ENCODE measurements around the gene SLC35F5. TPM values are rescaled to one million over a fixed set of nuclear protein-coding genes. Genes with fewer than 3 reads are reported as not detected.

SLC35F5 gene
- total and polyA plus RNA-seq, 2 of the 13 experiments (the other 11 are each of a cell fraction or from before 2014, with no cell fraction given), result 139 to 174 TPM

- FAIRE-seq (no peak), DNase-seq (ENCODE audit: low spot score) (no peak), ATAC-seq (no peak)
- Histone ChIP-seq H3K27ac (ENCODE audit: extremely low read length, insufficient read depth, low read length) (no peak overlapping the region), H3K27me3 (ENCODE audit: control insufficient read depth in 1 of 2, insufficient read depth in 2 of 2, low read length in 2 of 2) (no peaks in the 10 kb centered on the region), H3K79me2 (ENCODE audit: insufficient read depth, low read length) (no peaks in the 10 kb centered on the region), H2AFZ (ENCODE audit: low read length) (no peak overlapping the region), H3K4me2 (ENCODE audit: low read depth, low read length) (no peak overlapping the region), H3K4me1 (ENCODE audit: insufficient read depth, low read length) (peaks cover 9% of the 10 kb centered on the region), H3K9me3 (ENCODE audit: low read length) (no peaks in the 10 kb centered on the region), H4K20me1 (ENCODE audit: insufficient read depth, low read length) (no peaks in the 10 kb centered on the region), H3K36me3 (replicated peaks in 1 of 2; ENCODE audit: control insufficient read depth in 1 of 2, insufficient read depth in 2 of 2, low read length in 2 of 2) (peaks cover 5 to 8% of the 10 kb centered on the region in 2 experiments; a peak in 3 of 5 replicates), H3K9ac (ENCODE audit: insufficient read depth, low read depth, low read length) (no peak overlapping the region), H3K4me3 (replicated peaks in 1 of 3; ENCODE audit: insufficient read depth in 1 of 3, low read depth in 2 of 3, low read length in 3 of 3) (no peak overlapping the region)
- ChIA-PET CTCF (ENCODE audit: low intra/inter-chr PET ratio, low total read pairs) (no interaction called here), POLR2A (no interaction called here)
- 94% methylated on average over 3 of the region's 3 CpGs for WGBS (ENCODE audit: low lambda C conversion rate)
- in situ Hi-C loops (cut with HindIII; ENCODE audit: extremely low pct_ligation_motif_present, low pct_unique_long_range_greater_than_20kb) (no loop called here), intact Hi-C loops (cut with micrococcal nuclease; ENCODE audit: unreplicated experiment) (loop anchor here (10.0 kb wide), 1 partner anchor 104 kb away; no protein-coding TSS in a partner anchor)
- peak; percentile 26; the same call in 1 of the 2 replicates for TF ChIP-seq TFAP4 (IDR thresholded peaks at IDR 0.05; ENCODE audit: borderline replicate concordance, low read depth)
- TF ChIP-seq GABPA (IDR thresholded peaks at IDR 0.05; ENCODE audit: low read depth, low read length), result no peak
- no peak for TF ChIP-seq GABPA (CRISPR knock-in tag; IDR thresholded peaks at IDR 0.05; ENCODE audit: low read depth)
- no peak for TF ChIP-seq POLR2G (IDR thresholded peaks at IDR 0.05; ENCODE audit: low read depth, low read length)
- TF ChIP-seq SOX5 (CRISPR knock-in tag; IDR thresholded peaks at IDR 0.05; ENCODE audit: borderline replicate concordance), result 0 out of 2 replicates have a peak, but pooled peaks have one; percentile 21
- 0 out of 2 replicates have a peak, but pooled peaks have one; percentile 52 for TF ChIP-seq SOX13 (IDR thresholded peaks at IDR 0.05)
- peak in 1 of 2 experiments; percentile 50; a peak in 2 of 4 replicates for TF ChIP-seq SOX13 (CRISPR knock-in tag; conservative IDR thresholded peaks at IDR 0.05 in 1 of 2, IDR thresholded peaks at IDR 0.05 in 1 of 2)
- BruUV-seq (replicated peaks), result no TSS peak
These were observed 47.4 kb downstream of the SLC35F5 start for GRCh38 chr2:113709022-113709421.

DNA sequence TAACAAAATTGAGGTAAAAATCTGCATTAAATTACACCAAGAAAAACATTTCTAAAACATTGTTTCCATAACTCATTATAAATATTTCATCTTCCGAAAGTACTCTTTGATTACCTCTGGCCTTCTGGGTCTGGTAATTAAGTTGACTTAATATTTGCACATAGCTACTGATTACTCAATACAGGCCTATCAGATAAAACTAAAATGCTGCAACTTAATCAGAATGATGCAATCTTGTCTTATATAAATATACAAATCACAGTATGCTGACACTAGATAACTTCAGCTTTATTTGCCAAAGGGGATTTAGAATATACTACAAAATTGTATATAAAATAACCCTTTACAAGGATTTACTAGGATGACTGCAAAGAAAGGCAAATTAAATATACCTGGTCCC is 49.3 kb downstream of the SLC35F5 start:
- Histone ChIP-seq H3K27ac (ENCODE audit: extremely low read length, insufficient read depth, low read length) (no peak overlapping the region), H3K4me3 (replicated peaks in 1 of 3; ENCODE audit: insufficient read depth in 1 of 3, low read depth in 2 of 3, low read length in 3 of 3) (no peak overlapping the region), H3K79me2 (ENCODE audit: insufficient read depth, low read length) (no peaks in the 10 kb centered on the region), H4K20me1 (ENCODE audit: insufficient read depth, low read length) (no peaks in the 10 kb centered on the region), H3K4me2 (ENCODE audit: low read depth, low read length) (no peak overlapping the region), H3K27me3 (ENCODE audit: control insufficient read depth in 1 of 2, insufficient read depth in 2 of 2, low read length in 2 of 2) (no peaks in the 10 kb centered on the region), H2AFZ (ENCODE audit: low read length) (no peak overlapping the region), H3K9ac (ENCODE audit: insufficient read depth, low read depth, low read length) (no peak overlapping the region), H3K4me1 (ENCODE audit: insufficient read depth, low read length) (peaks cover 9% of the 10 kb centered on the region), H3K36me3 (replicated peaks in 1 of 2; ENCODE audit: control insufficient read depth in 1 of 2, insufficient read depth in 2 of 2, low read length in 2 of 2) (0 out of 5 replicates have a peak, but pooled peaks cover 0 to 1% of the 10 kb centered on the region in 2 experiments), H3K9me3 (ENCODE audit: low read length) (no peaks in the 10 kb centered on the region)
- in situ Hi-C loops (cut with HindIII; ENCODE audit: extremely low pct_ligation_motif_present, low pct_unique_long_range_greater_than_20kb), result no loop called here
- CTCF ChIA-PET (ENCODE audit: low intra/inter-chr PET ratio, low total read pairs), result no interaction called here
- 92% methylated on average over 1 of the region's 1 CpG for WGBS (ENCODE audit: low lambda C conversion rate)
- no TSS peak for BruUV-seq (replicated peaks)
- no peak for ATAC-seq
- POLR2A ChIA-PET, result interaction anchor here (1.3 kb wide), 1 partner anchor 51 kb away, joined by 3 read pairs; no protein-coding TSS in a partner anchor
- intact Hi-C loops (cut with micrococcal nuclease; ENCODE audit: unreplicated experiment), result loop anchor here (10.0 kb wide), 1 partner anchor 102 kb away; no protein-coding TSS in a partner anchor
- FAIRE-seq, result peak; percentile 23
- peak; percentile 16 for DNase-seq (ENCODE audit: low spot score)
- TF ChIP-seq ATF7 (IDR thresholded peaks at IDR 0.05), result peak; percentile 40; the same call in 1 of the 2 replicates
- TF ChIP-seq ATF7 (CRISPR knock-in tag; IDR thresholded peaks at IDR 0.05), result no peak
- no peak for TF ChIP-seq ZBTB38 (CRISPR knock-in tag; IDR thresholded peaks at IDR 0.05)
- no peak for TF ChIP-seq EED (CRISPR knock-in tag; IDR thresholded peaks at IDR 0.05)
- TF ChIP-seq CEBPG (CRISPR knock-in tag; IDR thresholded peaks at IDR 0.05), result peak; percentile 43
- TF ChIP-seq CEBPB (IDR thresholded peaks at IDR 0.05; ENCODE audit: borderline replicate concordance, low read depth, low read length), result peak; percentile 84
- TF ChIP-seq, protein P1, sequence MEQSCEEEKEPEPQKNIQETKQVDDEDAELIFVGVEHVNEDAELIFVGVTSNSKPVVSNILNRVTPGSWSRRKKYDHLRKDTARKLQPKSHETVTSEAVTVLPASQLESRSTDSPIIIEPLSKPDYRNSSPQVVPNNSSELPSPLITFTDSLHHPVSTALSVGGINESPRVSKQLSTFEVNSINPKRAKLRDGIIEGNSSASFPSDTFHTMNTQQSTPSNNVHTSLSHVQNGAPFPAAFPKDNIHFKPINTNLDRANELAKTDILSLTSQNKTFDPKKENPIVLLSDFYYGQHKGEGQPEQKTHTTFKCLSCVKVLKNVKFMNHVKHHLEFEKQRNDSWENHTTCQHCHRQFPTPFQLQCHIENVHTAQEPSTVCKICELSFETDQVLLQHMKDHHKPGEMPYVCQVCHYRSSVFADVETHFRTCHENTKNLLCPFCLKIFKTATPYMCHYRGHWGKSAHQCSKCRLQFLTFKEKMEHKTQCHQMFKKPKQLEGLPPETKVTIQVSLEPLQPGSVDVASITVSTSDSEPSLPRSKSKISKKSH (CRISPR knock-in tag; IDR thresholded peaks at IDR 0.05; ENCODE audit: borderline replicate concordance), result no peak
- TF ChIP-seq ZMAT5 (CRISPR knock-in tag; IDR thresholded peaks at IDR 0.05; ENCODE audit: borderline replicate concordance, low read depth), result no peak
